Right atrium auricular region (tissue), 2 donors: ENCODE data around the gene TPH1. TPM values are rescaled to one million over a fixed set of nuclear protein-coding genes. Genes with fewer than 3 reads are reported as not detected.
A peak's percentile ranks its signal among the peaks of the same experiment; 100 is the strongest.

ENCODE experiments used
- DNase-seq: peaks from one replicate; pipeline ENCODE4 v3.0.0-alpha.2; 2019; ENCODE audit warnings: low spot score
- H3K27ac ChIP-seq, 2 donors: fragments of 200-600 bp; sonication (generic); 1 replicate in 1 of 2; 2 replicates in 1 of 2; pipeline ENCODE4 v1.5.1; 2016 to 2019
- H3K27me3 ChIP-seq, 2 donors: fragments of 200-600 bp; sonication (generic); one replicate each; pipeline versions ENCODE4 v1.5.1 to v1.6.0; 2017 to 2019
- H3K36me3 ChIP-seq: fragments of 200-600 bp; sonication (generic); one replicate; pipeline ENCODE4 v1.5.1; 2016
- H3K4me1 ChIP-seq, 2 donors: fragments of 200-600 bp; sonication (generic); one replicate each; pipeline versions ENCODE4 v1.5.1 to v1.6.0; 2017 to 2019
- H3K4me3 ChIP-seq, 2 donors: fragments of 200-600 bp; sonication (generic); 1 replicate in 1 of 2; 2 replicates in 1 of 2; pipeline ENCODE4 v1.5.1; 2017 to 2019; ENCODE audit warnings: mild to moderate bottlenecking in 1 of 2, moderate library complexity in 1 of 2
- H3K9me3 ChIP-seq, 2 donors: fragments of 200-600 bp; sonication (generic); one replicate each; pipeline ENCODE4 v1.5.1; 2019
- total RNA-seq, 2 donors: library from RNA; depleted of rRNA; stranded (reverse); fragments of >200 nt; gene quantifications; one replicate each; pipeline ENCODE4 v1.1.0, GENCODE V29; 2016
- TF ChIP-seq, protein P1 (sequence below), 2 donors: fragments of 200-600 bp; sonication (generic); IDR thresholded peaks; one replicate each; pipeline ENCODE4 v1.5.1; 2019; ENCODE audit warnings: antibody characterized with exemption in 2 of 2

The TPH1 gene
- total RNA-seq, 2 donors from 2014 or later: 0.96 TPM; not detected in 1

DNA sequence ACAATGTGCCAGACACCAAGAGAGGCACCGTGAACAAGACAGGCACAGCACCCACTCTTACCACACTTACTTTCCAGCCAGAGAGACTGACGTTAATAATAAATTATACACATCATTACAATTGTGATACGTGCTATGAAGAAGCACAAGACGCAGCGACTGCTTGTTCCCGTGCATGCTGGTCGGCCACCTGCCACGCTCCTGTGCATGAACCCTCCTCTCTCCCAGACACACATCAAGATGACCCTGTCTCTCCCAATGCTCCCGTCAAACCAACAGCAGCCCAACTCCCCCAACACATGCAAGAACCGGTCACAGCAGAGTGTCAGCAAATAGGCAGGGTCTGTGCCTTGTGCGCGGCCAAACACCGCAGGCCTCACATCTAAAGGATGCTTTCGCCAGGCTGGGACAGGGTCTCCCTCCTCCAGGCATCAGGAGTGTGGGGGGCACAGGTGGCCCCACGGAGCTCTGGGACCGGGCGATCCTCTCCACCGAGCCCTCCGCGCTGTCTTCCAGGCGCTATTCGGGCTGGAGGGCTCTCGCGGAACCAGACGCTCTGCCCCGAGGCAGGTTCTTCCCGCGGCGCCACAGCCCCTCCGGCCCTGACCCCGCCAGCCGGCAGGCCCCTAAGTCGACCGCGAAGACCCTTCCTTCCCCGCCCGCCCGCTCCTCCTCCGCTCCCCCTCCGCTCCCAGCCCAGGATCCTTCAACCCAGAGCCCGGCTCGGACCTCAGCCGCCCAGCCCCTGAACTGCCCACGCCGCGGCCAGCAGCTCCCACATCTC, 33.8 kb downstream of the TPH1 start:
- H3K36me3 ChIP-seq: no peaks in the 10 kb centered on the region
- peaks cover 0 to 19% of the 10 kb centered on the region in 2 donors for H3K4me1 ChIP-seq
- no peaks in the 10 kb centered on the region for H3K9me3 ChIP-seq
- H3K27ac ChIP-seq: peak overlapping the region; percentile 80 to 91
- TF ChIP-seq, protein P1, sequence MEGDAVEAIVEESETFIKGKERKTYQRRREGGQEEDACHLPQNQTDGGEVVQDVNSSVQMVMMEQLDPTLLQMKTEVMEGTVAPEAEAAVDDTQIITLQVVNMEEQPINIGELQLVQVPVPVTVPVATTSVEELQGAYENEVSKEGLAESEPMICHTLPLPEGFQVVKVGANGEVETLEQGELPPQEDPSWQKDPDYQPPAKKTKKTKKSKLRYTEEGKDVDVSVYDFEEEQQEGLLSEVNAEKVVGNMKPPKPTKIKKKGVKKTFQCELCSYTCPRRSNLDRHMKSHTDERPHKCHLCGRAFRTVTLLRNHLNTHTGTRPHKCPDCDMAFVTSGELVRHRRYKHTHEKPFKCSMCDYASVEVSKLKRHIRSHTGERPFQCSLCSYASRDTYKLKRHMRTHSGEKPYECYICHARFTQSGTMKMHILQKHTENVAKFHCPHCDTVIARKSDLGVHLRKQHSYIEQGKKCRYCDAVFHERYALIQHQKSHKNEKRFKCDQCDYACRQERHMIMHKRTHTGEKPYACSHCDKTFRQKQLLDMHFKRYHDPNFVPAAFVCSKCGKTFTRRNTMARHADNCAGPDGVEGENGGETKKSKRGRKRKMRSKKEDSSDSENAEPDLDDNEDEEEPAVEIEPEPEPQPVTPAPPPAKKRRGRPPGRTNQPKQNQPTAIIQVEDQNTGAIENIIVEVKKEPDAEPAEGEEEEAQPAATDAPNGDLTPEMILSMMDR (IDR thresholded peaks at IDR 0.05): no peak
- DNase-seq: peak; percentile 59
- no peaks in the 10 kb centered on the region for H3K27me3 ChIP-seq
- H3K4me3 ChIP-seq: peak overlapping the region; percentile 56 to 68

DNA sequence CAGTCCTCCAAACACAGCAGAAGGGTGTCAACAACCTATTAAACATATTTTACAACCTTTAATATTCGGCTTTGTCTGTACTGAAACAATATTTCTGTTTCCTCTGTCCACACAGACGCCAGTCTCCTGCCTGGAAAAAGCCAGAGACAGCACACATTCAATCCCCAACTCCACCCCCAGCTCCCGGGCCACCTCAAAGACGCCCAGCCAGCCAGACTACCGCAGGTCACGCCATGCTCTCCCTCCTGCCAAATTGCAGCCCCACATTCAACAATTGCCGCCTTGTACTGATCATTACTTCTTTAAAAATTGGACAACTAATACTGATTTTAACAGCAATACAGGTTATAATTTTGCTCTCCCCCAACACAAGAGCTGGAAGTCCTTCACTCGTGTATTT, 34.4 kb downstream of the TPH1 start:
- Histone ChIP-seq H3K27me3 (no peaks in the 10 kb centered on the region), H3K4me1 (peaks cover 0 to 19% of the 10 kb centered on the region in 2 donors), H3K4me3 (no peak overlapping the region), H3K27ac (peak overlapping the region; percentile 80 to 91), H3K36me3 (no peaks in the 10 kb centered on the region), H3K9me3 (no peaks in the 10 kb centered on the region)
- TF ChIP-seq, protein P1 (IDR thresholded peaks at IDR 0.05): no peak
- no peak for DNase-seq

DNA sequence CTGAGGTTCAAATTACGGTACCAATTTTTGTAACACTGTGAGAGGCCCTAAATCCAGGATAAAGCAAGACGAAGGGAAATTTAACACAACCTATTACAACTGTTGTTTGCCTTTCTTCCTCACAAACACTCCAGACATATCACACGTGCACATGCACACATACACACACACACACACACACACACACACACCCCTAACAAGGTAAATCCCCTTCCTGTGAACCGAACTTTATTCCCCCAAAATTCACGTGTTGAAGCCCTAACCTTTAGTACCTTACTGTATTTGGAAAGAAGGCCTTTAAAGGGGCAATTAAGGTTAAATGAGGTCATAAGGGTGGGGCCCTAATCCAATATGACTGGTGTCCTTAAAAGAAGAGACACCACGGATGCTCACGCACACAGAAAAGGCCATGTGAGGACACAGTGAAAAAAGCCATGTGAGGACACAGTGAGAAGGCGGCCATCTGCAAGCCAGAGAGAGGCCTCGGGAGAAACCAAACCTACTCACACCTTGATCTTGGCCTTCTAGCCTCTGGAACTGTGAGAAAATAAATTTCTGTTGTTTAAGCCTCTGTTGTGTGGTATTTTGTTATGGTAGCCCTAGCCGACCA, 35.0 kb downstream of the TPH1 start:
- no peak overlapping the region for H3K4me3 ChIP-seq
- H3K4me1 ChIP-seq: peaks cover 0 to 19% of the 10 kb centered on the region in 2 donors
- no peaks in the 10 kb centered on the region for H3K27me3 ChIP-seq
- H3K27ac ChIP-seq: no peak overlapping the region
- TF ChIP-seq, protein P1 (IDR thresholded peaks at IDR 0.05): no peak
- H3K9me3 ChIP-seq: no peaks in the 10 kb centered on the region
- H3K36me3 ChIP-seq: no peaks in the 10 kb centered on the region
- DNase-seq: no peak

DNA sequence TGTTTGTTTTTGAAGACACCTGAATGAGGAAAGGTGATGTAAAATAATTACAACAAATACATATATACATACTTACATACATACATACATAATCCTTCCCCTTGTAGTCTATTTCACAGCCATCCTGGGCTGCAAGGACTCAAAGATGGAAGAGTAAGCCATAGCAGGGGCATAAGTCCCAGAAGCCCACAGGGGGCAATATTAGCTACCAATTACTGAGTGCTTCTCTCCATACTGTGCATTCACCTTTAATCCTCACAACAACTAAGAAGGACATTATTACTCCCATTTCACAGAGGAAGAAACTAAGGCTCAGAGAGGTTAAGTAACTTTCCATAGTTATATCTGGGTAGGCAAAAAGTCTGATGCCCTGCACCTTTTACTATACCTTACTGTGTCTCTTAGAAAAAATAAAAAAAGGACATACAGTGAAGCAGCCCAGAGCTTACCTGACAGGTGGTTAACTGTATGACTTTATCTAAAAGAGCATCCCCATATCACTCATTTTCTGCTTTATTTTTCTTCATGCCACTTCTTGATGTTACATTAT, 35.9 kb downstream of the TPH1 start:
- TF ChIP-seq, protein P1 (IDR thresholded peaks at IDR 0.05): no peak
- Histone ChIP-seq H3K4me1 (peaks cover 0 to 19% of the 10 kb centered on the region in 2 donors), H3K36me3 (no peaks in the 10 kb centered on the region), H3K4me3 (no peak overlapping the region), H3K27ac (no peak overlapping the region), H3K27me3 (no peaks in the 10 kb centered on the region), H3K9me3 (no peaks in the 10 kb centered on the region)
- no peak for DNase-seq

DNA sequence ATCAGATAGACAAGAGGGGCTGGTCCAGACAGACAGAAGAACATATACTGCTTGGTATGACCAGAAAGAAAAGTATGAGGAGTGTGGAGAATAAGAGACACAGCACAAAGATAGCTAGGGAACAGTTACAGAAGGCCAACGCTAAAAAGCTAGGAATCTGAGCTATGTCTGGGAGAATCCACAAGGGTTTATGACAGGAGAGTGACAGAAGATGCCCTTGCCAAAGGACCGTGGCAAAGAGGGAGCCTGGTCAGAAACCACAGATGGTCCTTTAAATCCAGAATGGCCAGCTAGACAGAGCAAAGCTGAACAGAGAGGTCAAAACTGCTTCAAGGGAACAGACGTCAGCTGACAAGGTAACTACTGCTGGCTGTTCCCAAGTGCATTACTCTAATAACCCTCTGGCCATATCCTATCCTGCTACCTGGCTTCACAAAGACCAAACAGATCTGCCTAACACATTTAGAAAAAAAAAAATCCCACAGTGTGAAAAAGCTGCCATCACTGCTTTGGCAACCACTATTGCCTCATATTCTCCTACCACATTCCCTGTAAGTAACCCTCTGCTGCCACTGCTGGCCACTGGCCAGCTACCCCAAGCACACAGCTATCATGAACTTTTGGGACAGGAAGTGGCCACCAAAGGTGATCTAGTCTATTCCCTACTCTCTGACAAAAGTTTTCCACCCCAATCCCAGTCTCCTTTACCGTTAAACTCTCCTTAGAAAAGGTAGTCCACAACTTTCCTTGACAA, 40.5 kb downstream of the TPH1 start:
- H3K4me3 ChIP-seq: no peak overlapping the region
- peaks cover 25% of the 10 kb centered on the region for H3K36me3 ChIP-seq
- H3K4me1 ChIP-seq: no peaks in the 10 kb centered on the region
- no peak overlapping the region for H3K27ac ChIP-seq
- no peaks in the 10 kb centered on the region for H3K9me3 ChIP-seq
- no peaks in the 10 kb centered on the region for H3K27me3 ChIP-seq
- TF ChIP-seq, protein P1 (IDR thresholded peaks at IDR 0.05): no peak
- no peak for DNase-seq
